HS-27A (cell line): ENCODE data around the gene RUSF1.
"Not testable (repeated sequence)": the region's sequence is repeated elsewhere in the genome, so short reads cannot be mapped to it uniquely, and the experiment has no call there.

Source experiments
- DNase-seq: peaks from one replicate; pipeline ENCODE4 v3.0.0-alpha.2; 2012; ENCODE audit warnings: low read depth, missing footprints

RUSF1 gene

GRCh38 chr16:31487071-31487719, 21.0 kb downstream of the RUSF1 start:
- DNase-seq = no peak

DNA sequence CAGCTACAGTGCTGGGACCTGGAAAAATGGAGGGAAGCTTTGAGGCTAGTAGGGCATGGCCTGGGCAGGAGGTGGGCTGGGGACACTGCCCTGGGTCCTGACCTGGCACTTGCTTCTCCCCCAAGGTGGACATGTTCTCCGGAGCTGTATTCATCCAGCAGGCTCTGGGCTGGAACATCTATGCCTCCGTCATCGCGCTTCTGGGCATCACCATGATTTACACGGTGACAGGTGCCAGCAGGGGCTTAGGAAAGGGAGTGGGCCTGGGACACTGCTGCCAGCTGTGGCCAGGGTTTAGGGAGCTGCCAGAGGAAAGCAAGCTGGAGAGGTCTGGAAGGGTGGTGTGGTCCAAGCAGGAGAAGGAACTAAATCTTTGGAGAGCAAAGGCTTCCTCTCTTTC, 22.1 kb downstream of the RUSF1 start:
- no peak for DNase-seq

DNA sequence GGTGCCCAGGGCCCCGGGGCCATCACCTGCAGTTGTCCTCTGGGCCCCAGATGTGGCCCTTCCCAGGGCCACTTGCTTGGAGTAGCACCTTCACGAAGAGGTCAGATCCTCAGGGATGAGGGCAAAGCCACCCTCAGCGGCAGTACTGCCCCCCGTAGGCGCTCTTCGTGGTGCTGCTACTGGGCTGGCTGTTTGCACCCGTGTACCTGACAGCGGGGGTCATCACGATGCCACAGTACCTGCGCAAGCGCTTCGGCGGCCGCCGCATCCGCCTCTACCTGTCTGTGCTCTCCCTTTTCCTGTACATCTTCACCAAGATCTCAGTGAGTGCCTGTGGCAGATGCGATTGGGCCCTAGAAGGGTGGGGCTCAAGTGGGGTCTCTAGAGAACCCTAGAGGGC, 22.6 kb downstream of the RUSF1 start:
- DNase-seq = no peak

DNA sequence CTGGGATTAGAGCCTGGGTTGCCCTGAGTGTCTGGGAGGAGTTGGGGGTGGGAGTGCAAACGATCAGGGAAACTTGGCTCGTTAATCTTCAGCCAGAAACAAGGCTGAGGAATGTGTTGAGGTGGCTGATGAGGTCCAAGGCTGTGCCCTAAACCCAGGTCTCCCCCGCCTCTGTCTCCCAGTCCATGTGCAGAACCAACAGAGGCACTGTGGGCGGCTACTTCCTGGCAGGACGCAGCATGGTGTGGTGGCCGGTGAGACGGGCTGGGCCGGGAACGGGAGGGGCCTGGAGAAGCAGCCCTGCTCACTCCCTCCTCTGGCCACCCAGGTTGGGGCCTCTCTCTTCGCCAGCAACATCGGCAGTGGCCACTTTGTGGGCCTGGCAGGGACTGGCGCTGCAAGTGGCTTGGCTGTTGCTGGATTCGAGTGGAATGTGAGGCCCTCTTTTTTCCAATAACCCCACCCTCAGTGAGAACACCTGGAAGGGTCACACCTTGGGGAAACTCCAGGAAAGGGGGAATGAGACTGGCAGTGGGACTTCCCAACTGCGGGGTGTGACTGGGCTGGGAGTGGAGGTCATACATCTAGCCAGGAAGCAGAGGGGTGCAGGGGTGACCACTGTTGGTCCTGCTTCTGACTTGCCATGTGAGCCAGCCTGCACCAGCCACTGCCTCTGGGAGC, 23.6 kb downstream of the RUSF1 start:
- DNase-seq = no peak

GRCh38 chr16:31484048-31484447, 24.1 kb downstream of the RUSF1 start:
- not testable (repeated sequence) for DNase-seq

GRCh38 chr16:31483081-31483480, 25.1 kb downstream of the RUSF1 start, which contains the start of gene SLC5A2:
Gene SLC5A2, plus strand, starts transcription at chr16:31483123. Its CDS starts 14 bp downstream, at chr16:31483137.
- DNase-seq = no peak

DNA sequence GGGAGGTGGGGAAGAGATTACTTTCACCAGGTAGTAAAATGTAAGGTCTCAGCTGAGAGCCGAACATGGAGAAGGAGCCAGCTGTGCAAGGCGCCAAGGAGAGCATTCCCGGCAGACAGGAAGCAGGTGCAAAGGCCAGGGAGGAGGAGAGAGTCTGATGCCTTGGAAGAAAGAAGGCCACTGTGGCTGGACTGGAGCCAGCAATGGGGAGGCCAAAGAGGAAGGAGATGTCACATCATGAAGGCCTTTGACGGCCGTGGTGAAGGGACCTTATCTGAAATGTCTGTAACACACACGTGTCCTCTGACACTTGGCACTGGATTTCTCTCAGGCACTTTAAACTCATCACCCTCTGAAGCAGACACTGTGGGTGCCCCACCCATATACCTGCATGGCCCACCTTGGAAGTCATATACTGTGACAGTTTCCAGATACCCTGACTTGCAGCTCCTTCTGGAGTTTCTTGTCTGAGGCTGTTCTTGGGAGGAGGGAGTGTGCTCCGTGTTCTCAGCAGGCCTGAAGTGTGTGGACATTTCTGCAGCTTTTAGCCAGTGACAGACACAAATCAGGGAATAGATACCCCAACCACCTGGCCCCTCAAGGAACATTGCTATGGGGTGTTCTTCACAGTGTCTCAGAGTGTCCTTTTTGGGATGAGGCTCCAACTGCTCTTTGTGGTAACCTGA, 27.2 kb downstream of the RUSF1 start:
- no peak for DNase-seq

- no peak for DNase-seq
Observed at GRCh38 chr16:31479751-31480150, 28.4 kb downstream of the RUSF1 start.

- DNase-seq = no peak
Observed at GRCh38 chr16:31478956-31479355, 29.2 kb downstream of the RUSF1 start.

DNA sequence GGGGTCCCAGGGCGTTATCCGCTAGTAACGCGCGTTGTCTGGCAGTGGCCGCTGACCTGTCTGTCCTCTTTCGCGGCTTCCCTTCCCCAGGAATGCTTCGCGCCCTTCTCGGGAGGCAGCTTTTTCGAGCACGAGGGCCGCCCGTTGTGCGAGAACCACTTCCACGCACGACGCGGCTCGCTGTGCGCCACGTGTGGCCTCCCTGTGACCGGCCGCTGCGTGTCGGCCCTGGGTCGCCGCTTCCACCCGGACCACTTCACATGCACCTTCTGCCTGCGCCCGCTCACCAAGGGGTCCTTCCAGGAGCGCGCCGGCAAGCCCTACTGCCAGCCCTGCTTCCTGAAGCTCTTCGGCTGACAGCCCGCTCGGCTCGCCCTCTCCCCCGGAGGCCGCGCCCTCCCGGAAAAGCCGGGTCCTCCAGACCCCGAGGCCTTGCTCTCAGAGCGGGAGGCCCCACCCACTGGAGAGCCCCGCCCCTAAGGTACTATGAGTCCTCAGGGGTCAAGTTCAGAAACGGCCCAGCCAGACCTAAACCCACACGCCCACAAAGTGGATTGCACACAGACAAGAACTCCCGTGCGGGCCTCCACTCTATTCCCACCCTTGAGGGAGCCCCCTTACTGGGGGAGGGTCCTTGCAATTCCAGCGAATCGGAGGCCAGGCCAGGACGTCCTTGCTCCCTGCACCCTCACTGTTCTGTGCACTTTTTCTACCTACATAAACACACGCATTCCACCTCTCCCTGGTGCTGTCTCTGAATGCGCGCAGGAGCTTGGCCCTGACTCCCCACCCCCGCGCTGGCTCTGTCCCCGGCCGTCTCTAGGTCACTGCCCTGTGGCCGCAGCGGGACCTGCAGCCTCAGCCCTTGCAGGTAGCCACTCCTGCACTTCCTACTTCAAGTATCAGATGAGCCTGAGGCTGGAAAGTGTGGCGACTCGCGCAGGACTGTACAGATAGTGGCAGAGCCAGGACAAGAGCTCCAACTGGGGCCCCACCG, 30.7 kb downstream of the RUSF1 start:
- DNase-seq = no peak

- no peak for DNase-seq
Observed at GRCh38 chr16:31476303-31477219, 31.6 kb downstream of the RUSF1 start.

- no peak for DNase-seq
Observed at GRCh38 chr16:31475946-31476302, 32.3 kb downstream of the RUSF1 start.

DNA sequence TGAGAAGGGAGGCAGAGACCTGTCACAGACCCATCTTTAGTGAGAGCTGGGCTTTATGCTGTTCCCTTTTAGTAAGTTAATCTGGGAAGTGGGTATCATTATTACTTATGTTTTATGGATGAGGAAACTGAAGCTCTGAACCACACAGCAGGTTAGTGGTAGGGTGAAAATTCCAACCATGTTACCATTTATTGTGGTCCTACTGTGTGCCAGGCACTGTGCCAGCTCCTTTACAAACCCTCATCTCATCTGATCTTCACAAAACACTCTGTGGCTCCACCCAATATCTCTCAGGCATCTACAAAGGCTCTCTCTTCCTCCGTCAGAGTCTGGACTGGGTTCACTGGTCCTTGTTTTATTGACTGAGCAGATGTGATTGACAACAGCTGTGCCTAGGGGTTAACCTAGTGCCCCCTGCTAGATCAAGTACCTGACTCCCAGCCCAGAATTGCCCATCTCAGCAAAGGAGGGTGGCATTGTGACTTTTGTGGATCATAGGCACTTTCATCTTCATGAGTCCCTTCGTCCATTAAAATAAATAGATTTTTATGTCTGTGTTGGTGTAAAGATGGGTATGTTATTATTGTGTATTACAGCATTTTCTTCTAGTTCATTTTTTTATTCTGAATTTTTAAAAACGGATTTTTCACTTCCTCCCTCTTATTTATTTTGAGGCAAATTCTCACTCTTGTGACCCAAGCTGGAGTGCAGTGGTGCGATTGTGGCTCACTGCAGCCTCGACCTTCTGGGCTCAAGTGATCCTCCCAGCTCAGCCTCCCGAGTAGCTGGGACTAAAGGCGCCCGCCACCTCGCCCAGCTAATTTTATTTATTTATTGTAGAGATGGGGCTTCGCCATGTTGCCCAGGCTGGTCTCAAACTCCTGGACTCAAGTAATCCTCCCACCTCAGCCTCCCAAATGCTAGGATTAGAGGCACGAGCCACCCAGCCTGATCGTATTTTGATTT, 33.1 kb downstream of the RUSF1 start:
- no peak for DNase-seq

DNA sequence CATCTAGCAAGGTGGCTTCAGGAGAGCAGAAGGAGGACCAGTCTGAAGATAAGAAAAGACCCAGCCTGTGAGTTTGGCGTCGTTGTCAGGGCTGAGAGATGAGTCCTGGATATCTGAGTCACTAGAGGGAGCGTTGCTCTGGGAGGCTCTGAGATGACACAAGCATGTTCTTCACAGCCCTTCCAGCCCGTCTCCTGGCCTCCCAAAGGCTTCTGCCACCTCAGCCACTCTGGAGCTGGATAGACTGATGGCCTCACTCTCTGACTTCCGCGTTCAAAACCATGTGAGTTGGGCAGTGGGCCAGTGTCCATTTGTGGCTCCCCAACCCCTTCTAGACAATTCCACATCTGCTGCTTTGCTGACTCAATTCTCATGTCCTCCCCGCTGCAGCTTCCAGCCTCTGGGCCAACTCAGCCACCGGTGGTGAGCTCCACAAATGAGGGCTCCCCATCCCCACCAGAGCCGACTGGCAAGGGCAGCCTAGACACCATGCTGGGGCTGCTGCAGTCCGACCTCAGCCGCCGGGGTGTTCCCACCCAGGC, 33.9 kb downstream of the RUSF1 start:
- no peak for DNase-seq

DNA sequence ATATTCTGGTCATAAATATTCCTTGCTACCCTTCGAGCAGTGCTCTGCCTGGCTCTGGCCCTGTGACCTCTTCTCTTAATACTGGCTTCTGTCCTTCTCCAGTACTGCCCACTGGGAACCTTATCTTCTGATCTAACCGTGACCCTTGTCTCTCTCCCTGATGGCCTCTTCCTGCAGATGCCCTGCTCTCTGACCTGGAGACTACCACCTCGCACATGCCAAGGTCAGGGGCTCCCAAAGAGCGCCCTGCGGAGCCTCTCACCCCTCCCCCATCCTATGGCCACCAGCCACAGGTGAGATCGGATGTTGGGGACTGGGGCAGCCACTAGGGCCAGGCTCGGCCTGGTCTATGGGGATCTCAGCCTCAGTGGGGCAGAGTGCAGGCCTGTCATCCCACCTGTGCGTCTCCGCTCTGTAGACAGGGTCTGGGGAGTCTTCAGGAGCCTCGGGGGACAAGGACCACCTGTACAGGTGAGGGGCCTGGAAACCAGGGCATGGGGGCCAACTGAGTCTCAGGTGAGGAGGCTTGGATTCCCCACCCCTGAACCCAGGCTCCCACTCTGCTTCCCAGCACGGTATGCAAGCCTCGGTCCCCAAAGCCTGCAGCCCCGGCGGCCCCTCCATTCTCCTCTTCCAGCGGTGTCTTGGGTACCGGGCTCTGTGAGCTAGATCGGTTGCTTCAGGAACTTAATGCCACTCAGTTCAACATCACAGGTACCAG, 34.8 kb downstream of the RUSF1 start:
- no peak for DNase-seq

DNA sequence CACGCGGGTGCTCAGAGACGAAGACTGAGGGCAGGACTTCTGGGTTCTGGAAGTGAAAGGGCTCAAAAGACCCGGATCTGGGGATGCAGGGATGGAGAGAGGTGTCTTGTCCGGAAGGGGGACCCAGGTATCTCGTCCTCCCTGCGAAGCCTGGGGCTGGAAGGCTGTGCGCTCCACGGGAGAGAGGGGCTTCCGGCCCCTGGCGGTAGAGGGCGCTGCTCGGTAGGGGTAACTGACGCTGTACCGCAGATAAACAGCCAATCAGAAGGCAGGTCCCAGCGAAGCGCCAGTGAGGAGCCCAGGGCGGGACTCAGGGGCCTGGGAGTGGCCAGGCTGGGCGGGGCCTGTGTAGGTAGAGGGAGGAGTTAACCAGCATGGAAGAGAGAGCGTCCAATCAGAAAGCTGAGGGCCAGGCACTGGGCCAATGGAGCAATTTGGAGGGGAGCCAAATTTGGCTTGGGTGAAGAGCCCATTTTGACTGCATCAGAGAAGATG, 35.4 kb downstream of the RUSF1 start:
- DNase-seq = peak; percentile 40

- peak; percentile 38 for DNase-seq
Observed at GRCh38 chr16:31471875-31472708, 36.1 kb downstream of the RUSF1 start, which contains the start of gene TGFB1I1. Gene TGFB1I1, plus strand, starts transcription at chr16:31472152. Its CDS starts 37 bp downstream, at chr16:31472189.
